HG02970 (cell line): Measurements from ENCODE around the gene REEP3.

Experiments
- ATAC-seq: cut with Tn5 transposase; IDR thresholded peaks from one replicate; pipeline ENCODE4 v1.9.1; 2021; ENCODE audit warnings: mild to moderate bottlenecking, moderate library complexity, moderate number of reproducible peaks; ENCODE audit not compliant: unreplicated experiment, low FRiP score

REEP3 gene

DNA sequence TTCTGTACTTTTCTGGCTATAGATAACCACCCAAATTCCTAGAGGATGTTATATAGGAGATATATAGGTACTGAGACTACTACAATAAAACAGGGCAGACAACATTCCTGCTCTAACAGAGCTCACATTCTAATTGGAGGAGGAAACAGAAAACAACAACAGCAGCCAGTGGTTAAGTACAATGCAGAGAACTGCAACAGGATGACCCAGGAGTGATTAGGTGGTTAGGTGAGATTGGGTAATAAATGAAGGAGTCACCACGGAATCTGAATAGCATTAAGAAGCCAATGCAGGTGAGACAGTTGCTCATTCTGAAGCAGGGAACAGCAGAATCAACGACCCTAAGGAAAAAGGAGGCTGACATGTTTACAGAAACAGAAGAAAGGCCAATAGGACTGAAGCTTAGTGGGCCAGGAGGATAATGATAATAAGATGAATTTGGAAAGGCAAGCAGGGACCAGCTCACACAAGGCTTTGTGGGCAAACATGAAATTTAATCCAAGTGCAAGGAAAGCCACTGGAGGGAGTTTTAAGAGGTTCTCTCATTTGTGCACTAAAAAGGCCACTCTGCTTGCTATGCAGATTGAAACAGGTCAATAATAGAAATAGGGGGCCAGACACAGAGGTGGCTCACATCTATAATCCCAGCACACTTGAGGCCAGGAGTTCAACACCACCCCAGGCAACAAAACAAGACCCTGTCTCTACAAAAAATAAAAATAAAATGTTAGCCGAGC lies 16.9 kb upstream of the REEP3 start:
- ATAC-seq = no peak

DNA sequence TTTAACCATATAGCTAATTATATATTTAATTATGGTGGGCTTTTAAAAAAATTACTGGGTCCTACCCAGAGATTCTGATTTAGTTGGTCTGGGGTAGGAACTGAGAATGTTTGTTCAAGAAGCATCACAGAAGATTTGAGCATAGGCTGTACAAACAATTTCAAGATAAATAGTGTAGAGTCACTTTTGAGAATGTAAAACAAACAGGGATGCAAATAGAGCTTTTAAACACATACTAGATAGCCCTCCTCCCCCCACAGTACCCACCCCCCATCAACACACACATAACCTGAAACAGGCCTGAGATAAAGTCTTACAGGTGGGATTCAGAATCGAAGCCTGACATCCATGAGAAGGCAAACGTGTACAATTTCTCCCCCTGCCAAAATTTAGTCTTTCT lies 15.6 kb upstream of the REEP3 start:
- ATAC-seq = no peak

DNA sequence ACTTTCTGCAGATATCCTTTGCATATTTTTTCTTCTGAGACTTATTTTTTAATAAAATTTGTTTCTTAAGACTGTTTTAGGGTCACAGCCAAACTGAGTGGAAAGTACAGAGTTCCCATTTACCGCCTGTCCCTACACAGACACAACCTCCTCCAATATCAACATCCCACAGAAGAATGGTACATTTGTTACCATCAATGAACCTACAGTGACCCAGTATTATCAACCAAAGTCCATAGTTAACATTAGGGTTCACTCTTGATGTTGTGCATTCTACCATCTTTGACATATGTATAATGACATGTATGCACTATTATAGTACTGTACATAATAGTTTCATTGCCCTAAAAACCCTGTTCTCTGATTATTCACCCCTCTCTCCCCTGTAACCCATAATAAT lies 14.6 kb upstream of the REEP3 start:
- no peak for ATAC-seq

GRCh38 chr10:63515002-63515763 lies 6.0 kb upstream of the REEP3 start:
- ATAC-seq = no peak

- no peak for ATAC-seq
Observed at GRCh38 chr10:63516207-63516606, 5.0 kb upstream of the REEP3 start.

GRCh38 chr10:63518690-63519288 lies 2.4 kb upstream of the REEP3 start:
- no peak for ATAC-seq

DNA sequence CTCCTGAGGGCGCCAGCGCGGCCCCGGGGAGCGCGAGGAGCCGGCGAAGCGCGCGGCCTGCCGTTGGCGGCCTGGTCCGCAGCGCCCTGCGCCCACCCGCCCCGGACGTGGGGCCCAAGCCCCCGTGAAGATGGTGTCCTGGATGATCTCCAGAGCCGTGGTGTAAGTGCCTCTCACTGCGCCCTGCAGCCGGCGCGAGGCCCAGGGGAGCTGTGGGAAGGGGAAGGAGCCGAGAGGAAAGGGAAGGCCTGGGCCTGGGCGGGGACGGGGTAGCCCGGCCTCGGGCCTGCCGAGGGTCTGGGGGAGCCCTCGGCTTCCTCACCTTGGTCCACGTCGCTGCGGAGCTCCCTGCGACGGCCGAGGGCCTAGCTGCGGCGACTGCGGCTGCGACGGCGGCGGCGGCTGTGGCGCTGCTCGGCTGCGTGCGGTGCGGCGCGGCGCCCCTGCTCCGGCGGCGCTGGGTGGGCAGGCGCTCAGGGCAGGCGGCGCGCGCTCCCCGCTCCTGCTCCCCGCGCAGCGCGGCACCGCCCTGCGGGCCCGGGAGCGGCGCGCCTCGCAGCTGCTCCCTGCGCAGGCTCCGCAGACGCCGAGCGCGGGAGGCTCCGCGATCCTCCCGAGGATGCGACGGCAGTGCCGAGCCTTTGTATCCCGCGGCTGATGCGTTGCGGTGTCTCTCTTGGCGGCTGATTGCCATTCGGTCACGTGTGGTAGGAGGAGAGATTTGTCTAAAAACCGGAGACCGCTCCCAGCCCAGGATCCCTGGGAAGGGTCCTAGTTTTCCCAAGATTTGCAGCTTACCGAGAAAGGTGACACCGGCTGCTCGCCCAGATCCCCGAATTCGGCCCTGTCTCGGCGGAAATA lies 445 bp downstream of the REEP3 start:
- peak; percentile 62 for ATAC-seq

DNA sequence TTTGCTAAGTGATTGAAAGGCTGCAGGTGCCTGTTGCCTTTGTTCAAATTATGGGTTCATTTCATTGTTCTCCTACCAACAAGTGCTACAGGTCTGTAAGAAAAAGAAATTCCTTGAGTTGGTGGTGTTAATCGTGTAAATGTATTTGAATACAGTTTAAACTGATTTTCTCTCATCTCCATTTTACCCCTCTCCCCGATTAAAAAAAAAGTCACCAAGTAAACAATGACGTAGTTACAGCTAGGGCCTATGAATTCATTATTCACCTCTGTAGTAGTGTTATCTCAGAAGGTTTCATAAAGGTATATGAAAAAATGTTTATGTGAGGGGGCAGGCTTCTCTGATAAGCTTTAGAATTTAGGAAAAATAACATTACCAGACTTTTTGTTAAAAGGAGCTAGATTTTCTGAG lies 1.1 kb downstream of the REEP3 start:
- no peak for ATAC-seq

GRCh38 chr10:63522995-63523394 lies 1.8 kb downstream of the REEP3 start:
- no peak for ATAC-seq

DNA sequence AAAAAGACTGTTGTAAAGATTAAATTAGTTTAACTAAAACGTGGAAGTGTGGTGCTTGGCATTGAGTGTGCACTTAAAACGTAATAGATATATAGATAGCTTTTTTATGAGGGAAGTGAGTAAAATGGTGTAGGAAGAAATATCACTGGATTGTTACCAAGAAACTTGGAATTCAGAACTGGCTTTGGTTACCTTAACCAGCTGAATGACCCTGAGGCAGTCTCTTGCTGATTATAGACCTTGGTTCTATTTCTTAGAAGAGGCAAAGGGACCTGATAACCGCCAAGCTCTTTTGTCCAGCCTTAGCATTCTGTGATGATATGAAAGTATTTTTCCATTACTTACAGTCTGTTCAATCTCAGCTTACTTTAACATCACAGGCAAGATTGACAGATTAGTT lies 3.8 kb downstream of the REEP3 start:
- ATAC-seq = no peak

DNA sequence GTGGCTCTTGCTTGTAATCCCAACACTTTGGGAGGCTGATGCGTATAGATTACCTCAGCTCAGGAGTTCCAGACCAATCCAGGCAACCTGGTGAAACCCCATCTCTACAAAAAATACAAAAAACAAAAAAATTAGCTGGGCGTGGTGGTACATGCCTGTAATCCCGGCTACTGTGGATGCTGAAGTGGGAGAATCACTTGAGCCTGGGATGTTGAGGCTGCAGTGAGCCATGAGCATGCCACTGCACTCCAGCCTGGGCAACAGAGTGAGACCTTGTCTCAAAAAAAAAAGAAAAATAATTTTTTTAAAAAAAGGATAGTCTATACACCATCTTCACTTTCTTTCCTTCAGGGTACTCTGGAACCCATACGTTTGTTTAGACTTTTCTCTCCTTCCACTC lies 6.2 kb downstream of the REEP3 start:
- ATAC-seq = no peak

GRCh38 chr10:63528084-63528744 lies 7.0 kb downstream of the REEP3 start:
- no peak for ATAC-seq

DNA sequence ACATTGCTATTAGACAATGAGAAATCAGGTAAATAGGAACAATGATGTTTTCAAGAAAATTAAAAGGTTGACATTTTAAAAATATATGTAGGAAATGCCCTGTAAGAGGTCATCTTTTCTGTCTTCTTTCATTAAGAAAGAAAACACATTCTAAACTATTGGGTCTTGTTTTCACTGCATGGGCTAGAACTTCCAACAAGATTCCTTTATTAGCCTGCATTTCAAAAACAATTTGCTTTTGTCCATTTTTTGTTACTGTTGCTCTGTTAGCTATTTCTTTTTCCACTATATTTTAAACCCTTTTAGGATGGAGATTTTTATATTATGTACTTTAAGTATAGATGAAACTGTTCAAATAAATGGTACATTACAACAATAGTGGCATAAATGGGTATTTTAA lies 9.2 kb downstream of the REEP3 start:
- ATAC-seq = no peak

- no peak for ATAC-seq
Observed at GRCh38 chr10:63534723-63535122, 13.5 kb downstream of the REEP3 start.

DNA sequence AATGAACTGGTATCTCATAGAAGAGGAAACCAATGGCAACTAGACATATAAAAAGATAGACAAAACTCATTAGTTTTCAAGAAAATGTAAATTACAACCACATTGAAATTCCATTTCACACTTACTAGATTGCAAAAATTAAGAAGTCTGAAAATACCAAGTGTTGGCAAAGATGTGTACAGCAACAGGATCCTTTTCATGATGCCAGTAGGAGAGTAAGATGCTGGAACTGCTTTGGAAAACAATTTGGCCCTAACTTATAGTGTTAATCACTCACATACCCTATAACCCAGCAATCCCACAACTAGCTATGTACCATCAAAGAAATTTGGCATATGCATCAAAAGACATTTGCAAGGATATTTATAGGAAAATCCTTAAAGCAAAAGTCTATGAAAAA lies 15.5 kb downstream of the REEP3 start:
- ATAC-seq = no peak

- no peak for ATAC-seq
Observed at GRCh38 chr10:63537536-63537935, 16.3 kb downstream of the REEP3 start.

DNA sequence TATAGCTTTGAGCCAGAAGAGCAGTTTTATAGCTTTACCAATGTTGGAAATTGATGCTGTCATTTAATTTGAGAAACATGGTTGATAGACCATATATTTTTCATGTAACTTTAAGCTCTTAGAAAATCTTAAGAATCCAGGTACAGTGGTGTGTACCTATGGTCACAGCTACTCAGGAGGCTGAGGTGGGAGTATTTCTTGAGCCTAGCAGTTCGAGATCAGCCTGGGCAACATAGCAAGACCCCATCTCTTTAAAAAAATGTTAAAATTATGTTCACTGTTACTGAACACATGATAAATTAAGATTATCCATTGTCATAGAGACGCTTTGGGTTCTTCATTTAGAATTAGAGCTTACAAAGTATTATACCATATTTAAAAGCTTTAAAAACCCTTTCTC lies 18.2 kb downstream of the REEP3 start:
- ATAC-seq = no peak

- no peak for ATAC-seq
Observed at GRCh38 chr10:63539994-63540393, 18.8 kb downstream of the REEP3 start.

GRCh38 chr10:63542835-63543575 lies 21.8 kb downstream of the REEP3 start:
- no peak for ATAC-seq

GRCh38 chr10:63543576-63543962 lies 22.4 kb downstream of the REEP3 start:
- no peak for ATAC-seq
